NCI-H1436 treated with DMSO at 0.1 percent for 48 hours (cell line): ENCODE data around the gene PASD1.
"Not testable (repeated sequence)": the region's sequence is repeated elsewhere in the genome, so short reads cannot be mapped to it uniquely, and the experiment has no call there.

ENCODE experiments used
- DNase-seq: peaks from one replicate; lab custom pipeline; 2025; lab: John Stamatoyannopoulos, UW

PASD1 gene

DNA sequence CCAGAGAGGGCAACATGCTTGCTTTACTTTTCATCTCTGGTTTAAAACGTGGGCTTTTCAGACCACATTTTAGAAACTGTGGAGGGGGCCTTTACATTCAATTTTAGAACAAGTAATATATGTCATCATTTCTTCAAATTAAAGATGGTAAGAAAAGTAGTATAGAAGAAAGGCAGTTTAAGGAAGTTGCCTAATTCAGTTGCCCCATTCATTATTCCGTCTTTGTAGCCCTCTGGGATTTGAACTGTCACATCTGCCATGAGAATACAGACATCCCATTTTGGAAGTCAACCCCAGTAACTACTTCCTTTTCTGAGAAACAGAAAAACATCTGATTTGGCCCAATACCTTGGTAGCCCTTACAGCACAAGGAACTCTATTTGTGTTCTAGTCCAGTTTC lies 61.2 kb downstream of the PASD1 start:
- no peak for DNase-seq

DNA sequence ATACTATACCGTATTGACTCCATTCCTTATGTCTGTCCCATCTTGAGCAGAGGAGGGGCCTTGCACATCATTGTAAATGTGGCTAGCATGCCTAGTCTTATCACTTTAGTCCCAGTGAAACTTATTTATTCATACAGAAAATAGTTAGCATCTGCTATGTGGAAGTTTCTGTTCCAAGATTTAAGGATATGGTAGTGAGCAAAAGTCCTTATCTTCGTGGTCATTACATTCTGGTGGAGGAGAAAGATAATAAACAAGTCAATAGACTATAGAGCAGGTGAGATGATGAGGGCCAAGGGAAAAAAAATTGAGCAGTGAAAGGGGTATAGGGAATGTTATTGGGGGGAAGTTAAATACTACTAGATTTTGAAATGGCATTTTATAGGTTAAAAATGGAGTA lies 68.3 kb downstream of the PASD1 start:
- no peak for DNase-seq

DNA sequence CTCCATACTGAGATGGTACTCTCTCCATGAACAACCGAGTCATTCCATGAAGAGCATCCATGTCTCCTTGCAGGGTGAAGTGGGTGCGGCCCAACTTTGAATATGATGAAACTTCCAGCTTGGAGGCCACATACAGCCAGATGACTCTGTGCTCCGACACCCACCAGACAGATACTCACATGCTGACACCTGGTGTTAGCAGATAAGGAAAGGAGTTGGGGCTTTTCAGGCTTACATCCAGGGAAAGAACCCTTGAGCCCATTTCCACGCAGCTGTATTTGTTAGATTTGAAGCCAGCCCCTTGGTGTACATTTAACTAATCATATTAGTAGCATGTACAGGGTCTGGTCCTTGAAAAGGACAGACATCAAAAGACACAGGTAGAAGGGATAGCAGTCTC lies 69.7 kb downstream of the PASD1 start:
- no peak for DNase-seq

DNA sequence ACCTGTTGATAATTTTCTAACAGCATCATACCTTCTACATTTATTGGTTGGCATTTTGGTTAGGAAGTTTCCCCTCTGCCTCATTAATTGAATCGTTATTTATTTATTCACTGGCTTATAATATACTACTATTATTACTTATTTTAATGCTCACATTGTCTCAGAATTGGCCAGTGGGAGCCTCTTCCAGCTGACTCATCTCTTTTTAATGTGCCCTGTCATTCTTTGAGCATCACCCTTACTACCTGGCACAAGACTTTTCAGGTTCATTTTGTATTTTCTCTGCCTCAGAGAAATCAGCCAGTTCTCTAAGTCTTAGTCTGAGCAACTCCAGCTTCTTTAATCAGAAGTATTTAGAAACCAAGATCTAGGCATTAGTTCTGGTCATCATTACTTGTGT lies 71.5 kb downstream of the PASD1 start:
- no peak for DNase-seq

DNA sequence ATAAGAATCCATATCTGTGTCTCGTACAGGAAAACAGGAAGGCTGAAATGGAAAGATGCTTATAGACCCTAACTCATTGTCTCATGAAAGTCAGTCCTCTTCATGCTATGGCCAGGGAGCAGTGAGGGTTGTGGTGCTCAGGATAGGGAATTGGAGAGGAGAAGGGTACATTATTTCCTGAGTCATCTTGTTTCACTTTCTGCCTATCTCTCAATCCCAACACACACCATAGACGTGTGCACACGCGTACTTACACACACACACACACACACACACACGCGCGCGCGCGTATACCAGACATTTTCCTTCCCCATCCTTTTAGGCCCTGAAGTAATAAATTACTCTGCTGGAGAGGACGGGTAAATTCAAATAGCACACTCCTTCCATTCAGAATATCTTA lies 78.1 kb downstream of the PASD1 start:
- DNase-seq = no peak

DNA sequence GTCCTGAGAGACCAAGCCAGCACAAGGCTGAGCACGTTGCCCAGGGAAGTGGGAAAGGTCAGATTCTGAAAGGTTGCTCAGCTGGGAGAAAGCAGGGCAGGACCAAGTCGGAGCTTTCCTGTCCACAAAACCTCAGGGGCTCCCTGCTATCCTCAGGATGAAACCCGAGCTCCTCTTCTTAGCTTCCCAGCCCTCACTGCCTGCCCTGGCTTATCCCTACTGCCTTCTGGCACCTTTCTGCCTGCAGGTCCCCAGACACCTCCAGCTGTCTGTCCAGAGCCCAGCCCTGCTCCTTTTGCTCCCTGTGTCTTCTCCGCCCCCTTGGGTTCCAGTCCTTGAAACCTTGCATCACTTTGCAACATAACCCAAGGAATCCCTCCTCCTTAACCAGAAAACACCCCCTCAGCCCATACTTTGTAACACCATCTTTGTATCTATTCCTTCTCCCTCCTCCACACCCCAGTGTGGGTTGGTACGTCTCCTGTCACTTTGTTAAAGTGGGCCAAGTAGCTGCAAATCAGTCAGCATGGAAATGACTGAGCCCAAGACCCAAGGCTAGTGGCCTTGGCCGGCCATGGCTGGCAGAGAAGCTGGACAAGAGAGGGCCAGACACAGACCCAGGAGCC lies 111.8 kb downstream of the PASD1 start:
- DNase-seq = no peak

DNA sequence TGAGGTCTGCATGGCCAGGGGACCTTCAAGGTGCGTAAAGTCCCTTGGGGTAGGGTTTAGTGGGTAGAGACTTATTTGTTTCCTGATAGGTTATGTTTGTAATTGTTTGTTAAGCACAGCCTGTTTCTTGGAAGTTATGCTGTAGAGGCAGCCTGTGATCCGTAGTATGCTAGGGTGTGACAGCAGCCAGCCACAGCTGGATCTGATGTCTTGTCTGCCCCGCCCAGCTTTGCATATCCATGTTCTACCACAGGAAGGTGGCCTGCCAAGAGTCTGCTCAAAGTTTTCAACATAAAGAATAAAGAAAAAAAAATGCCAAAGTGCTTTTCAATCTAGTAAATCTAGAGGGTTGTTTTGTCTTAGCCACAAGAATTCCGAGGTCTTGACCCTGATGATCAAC lies 112.7 kb downstream of the PASD1 start:
- DNase-seq = no peak

DNA sequence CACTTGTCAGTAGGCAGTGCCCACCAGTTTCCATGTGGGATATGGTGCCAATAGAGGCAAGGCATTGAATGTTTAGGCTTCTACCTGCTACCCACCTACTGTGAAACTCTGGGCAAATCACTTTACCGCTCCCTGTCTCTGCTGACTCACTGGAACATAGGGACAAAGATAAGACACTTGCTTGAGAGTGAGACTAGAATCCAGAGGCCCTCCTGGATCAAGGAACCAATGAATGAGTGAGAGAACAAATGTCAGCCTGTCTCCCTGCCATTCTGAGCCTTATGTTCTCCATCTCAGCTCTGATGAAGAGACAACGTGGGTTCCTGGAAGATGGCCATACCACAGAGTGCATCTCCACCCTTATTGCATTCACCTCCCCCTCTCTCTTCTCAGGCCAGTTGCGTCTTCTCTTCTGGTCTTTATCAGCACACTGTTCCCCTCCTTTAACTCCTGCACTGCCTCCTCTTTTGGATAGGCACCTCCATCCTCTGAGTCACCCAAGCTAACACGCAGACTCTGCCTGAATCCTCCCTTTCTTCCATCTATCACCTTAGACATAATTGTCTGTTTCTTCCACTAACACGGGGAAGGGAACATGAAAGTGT lies 116.4 kb downstream of the PASD1 start:
- no peak for DNase-seq

DNA sequence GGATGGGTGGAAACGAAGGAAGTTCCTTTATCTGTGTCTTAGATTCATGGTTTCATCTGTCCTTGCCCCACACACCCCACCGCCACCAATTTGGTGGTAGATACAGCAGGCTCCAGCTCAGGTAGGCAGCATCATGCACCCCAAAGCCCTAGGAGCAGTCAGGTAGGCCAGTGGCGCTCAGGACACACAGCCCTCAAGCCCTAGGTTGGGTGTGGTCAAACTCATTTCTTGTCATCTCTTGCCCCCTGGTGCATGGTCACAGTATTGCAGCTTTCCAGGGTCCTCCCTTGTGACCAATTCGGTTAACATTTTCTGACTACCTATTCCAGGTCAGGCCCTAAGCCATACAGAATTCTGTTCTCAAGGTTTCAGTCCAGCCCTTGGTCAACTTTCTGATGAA lies 117.3 kb downstream of the PASD1 start:
- no peak for DNase-seq

DNA sequence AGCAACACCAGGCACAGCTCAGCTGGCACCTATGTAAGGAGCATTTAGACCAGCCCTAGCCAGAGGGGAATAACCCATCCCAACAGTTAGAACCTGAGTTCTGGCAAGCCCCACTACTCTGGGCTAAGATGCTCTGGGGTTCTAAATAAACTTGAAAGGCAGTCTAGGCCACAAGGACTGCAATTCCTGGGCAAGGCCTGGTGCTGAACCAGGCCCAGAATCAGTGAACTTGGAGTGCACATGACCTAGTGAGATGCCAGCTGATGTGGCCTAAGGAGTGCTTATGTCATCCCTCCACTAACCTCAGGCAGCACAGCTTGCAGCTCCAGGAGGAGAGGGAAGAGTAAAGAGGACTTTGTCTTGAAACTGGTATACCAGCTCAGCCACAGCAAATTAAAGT lies 124.2 kb downstream of the PASD1 start:
- DNase-seq = no peak

DNA sequence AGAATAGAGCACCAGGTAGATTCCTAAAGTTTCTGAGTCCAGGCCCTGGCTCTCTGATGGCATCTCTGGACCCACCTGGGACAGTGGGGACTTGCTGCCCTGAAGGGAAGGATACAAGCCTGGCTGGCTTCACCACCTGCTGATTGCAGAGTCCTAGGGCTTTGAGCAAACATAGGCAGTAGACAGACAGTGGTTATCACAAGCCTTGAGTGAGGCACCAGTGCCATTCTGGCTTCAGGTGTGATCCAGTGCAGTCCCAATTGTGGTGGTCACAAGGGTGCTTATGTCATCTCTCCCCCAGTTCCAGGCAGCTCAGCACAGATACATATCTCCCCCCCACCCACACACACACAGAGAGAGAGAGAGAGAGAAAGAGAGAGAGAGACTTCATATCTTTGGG lies 125.2 kb downstream of the PASD1 start:
- no peak for DNase-seq

DNA sequence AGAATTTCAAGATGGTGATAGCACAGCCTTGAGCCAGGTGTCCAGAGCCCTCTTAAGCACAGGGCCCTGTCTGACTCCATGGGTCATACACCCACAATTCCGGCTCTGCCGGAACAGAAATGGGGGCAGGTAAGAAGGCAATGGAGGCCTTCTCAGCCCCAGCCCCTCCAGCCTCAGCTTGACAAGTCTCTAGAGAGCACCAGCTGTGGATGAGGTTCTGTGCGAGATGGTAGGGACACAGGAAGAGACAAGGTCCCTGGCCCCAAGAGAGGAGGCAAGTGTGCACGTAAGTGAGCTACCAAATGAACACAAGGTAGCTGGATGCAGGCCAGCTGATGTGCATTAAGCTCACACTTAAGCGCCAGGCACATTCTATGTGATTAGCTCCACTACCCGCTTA lies 129.3 kb downstream of the PASD1 start:
- DNase-seq = no peak

DNA sequence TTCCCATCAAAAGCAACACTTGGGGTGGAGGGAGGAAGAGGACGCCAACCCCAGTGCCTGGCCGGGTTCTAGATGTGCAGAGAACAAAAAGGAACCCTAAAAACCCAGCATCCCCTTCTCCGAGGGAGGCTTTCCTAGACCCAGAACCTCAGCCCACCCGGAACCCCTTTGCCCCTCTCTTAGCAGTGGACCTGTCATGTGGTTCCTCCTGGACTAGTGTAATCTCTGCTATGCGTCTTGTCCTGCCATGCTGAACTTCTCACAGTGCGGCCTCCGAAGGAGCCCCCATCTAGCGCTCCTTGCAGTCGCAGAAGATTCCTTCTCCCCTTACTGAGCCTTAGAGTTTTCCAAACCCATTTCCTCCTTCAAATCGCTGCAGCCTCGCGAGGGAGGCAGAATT lies 130.6 kb downstream of the PASD1 start:
- no peak for DNase-seq

DNA sequence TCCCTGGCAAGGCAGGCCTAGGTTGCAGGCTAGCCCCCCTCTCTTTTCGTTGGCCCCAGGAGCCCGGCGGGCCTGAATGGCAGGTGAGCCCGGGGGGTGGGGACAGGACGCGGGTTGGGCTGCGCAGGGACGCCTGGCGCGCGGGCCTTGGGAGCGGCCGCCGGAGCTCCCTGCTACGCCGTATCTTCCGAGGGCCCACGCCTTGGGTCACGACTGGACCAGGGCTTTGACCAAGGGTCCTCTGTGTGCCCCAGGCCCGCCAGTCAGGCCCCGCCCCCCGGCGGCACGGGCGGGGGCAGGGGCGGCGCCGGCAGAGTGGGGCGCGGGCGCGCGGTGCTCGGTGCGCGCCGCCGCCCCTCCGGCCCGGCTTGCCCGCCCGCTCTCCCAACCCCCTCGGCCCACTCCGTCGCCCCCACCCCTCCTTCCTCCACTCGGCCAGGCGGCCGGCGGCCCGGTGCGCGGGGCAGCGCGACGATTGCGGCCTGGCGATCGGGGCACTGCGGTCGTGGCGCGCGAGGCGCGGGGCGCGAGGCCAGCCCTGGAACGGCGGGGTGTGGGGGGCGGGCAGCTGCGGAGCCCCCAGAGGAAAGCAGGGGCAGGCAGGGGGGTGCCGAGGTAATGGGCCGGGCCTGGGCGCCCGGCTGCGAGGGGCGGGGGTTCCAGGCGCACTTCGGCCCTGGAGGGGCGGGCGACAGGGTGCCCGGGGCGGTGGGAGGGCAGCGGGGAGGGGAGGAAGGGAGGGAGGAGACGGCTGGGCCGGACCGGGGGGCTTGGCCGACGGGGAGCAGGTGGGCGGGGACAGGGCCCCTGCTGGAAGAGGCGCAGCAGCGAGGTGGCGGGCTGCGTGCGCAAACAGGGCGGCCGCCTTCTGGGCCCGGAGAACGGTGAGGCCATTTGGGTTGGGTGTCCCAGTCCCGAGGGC lies 131.4 kb downstream of the PASD1 start, which contains the start of gene PRRG3:
PRRG3 (plus strand) TSS at position 798 of the 922 bp plus-strand sequence. CDS start 3,357 bp downstream, outside the sequence.
- no peak for DNase-seq

DNA sequence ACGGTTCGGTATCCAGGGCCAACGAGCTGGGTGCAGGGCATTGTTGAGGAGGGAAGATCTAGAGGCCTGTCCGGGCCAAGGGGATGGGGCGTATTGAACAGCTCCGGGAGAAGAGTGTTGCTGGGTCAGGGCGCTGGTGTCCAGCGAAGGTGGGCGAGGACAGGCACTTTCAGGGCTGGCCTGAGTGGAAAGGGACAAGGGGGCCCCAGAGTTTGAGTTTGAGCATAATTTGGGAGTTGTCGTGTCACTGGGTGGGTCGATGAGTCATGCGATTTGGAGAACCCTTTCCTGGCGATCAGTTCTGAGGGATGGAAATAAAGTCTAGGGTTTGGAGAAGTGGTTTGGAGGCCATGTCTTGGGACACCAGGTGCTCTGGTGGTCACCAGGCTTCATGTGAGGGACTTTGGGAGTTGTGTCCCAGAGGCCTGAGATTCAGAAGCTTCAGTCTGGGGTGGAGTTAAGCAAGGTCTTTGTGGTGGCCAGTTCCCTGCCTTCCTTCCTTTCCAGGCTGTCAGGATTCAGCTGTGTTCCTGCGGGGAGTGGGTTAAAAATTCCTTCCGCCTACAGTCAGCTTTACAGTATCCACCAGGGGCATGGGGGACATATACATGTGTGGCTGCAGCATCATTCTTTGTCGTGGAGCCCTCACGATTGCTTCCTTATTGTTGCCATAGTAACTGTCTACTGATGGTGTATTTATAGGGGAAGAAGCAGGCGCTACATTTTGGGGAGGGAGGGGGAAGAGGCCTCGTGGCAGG lies 132.3 kb downstream of the PASD1 start:
- DNase-seq = no peak

DNA sequence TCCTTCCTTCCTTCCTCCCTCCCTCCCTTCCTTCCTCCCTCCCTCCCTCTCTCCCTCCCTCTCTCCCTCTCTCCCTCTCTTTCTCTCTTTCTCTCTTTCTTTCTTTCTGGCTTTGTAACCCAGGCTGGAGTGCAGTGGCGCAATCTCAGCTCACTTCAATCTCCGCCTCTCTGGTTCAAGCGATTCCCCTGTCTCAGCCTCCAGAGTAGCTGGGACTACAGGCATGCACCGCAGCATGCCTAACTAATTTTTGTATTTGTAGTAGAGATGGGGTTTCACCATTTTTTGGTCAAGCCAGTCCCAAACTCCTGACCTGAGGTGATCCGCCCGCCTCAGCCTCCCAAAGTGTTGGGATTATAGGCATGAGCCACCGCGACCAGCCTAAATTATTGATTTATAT lies 133.6 kb downstream of the PASD1 start:
- not testable (repeated sequence) for DNase-seq

DNA sequence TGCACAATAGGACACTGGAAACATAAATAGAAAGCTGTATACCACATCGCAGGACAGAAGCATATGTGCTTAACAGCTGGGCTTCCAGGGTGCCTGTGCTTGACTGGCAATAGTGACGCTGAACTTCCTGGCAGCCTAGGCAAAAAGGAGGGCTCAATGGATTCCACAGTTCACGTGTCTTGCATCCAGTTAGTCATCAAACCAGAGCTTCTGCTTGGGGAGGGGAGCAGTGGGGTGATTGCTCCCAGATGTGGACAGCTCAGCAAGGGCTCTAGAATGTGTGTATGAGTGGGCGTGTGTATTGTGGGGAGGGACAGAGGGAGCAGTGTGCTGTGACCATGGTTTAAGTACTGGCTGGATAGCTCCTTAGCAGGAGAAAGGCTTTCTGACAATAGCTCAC lies 134.0 kb downstream of the PASD1 start:
- no peak for DNase-seq

DNA sequence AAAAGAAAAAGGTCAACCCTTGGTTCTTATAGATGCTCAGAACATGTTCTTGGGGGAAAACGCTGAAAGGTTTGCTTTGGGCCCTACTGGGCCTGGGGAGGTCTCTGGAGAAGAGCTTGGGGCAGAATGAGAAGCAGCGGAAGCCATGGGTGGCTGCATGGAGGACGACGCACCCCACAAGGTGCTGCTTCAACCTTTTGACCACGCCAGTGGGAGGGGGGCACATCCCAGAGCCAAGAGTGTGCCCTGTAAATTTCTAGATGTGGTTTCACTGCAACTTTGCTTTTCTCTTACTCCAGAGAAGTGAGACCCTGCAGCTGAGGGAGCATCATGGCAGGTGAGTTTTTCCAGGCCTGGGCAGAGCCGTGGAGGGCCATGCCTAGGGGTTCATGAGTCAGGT lies 135.0 kb downstream of the PASD1 start:
- DNase-seq = no peak

DNA sequence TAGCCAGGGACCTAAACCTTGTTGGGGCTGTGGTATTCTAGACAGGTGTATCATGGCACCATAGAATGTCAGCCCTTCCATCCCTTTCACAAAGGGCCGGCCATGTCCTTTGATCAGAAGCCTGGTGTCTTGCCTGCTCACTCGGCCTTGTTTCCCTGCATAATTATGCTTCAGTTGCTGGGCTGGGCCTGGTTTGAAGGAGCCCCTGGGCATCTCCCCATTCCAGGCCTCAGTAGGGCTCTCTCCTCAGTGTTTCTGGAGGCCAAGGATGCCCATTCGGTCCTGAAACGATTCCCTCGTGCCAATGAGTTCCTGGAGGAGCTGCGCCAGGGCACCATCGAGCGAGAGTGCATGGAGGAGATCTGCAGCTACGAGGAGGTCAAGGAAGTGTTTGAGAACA lies 136.3 kb downstream of the PASD1 start:
- no peak for DNase-seq

DNA sequence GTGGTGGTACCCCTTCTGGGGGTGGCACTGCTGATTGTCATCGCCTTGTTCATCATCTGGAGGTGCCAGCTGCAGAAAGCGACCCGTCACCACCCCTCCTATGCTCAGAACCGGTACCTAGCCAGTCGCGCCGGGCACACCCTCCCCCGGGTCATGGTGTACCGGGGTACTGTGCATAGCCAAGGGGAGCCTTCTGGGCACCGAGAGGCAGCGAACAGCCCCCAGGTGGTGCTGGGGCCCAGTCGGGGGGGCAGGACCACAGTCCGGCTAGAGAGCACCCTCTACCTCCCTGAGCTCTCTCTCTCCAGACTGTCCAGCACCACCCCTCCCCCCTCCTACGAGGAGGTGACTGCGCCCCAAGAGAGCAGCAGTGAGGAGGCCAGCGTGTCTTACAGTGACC lies 137.1 kb downstream of the PASD1 start:
- DNase-seq = no peak

DNA sequence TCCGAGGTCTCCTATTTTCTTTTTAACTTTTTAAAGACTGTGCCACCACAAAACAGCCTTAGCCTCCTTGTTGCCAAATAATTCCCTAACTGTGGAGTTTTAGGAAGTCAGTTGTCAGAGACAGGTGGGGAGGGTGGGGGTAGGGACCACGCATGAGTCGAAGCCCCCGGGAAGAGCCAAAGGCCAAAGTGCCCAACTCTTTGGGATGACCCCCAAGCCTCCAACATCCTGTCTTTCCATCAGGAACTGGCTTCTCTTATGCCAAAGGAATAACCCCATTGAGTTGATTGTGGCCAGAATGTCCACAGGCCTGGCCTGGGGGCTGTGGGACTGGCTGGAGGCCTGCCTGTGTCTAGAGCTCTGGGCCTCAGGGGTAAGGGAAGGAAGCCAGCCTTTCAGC lies 137.6 kb downstream of the PASD1 start:
- no peak for DNase-seq

DNA sequence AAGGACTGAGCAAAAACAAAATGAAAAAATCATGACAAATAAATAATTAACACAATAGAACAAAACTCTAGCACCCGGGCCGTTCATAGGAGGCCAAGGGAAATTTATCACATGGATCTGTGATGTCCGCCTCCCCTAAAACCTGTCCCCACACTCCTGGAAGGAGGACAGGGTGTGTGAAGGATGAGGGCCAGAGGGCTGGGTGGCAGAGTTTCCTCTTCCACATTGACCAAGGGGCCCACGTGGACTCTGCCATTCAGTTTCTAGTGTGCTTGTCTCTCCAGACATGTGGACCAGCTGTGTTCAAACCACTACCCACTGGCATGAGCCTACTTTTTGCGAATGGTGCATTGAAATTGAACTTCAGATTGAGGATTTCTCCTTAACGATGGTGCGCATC lies 138.1 kb downstream of the PASD1 start:
- DNase-seq = no peak
